ENCODE measurements around the gene BOD1L1.

DNA sequence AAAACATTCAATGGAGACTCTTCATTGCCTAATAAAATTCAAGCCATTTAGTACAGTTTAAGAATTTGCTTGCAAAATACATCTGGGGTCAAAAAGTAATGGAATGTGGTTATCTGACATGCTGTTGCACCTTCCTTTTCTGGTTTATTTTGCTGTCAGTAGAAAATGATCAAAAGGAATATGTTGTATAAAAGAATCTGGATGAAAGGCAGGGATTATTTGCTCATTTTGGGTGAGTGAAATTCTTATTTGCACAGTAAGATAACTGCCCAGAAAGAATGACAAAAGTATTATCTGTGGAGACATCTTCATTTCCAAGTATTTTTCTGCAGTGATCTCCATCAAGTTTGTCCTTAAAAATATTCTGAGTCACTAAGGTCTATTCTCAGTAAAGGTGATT lies 30.4 kb downstream of the BOD1L1 start:
- TF ChIP-seq ATF2 (tag by site-specific recombination; IDR thresholded peaks at IDR 0.05; ENCODE audit: low read depth) = no peak
- no peak for TF ChIP-seq ZBTB21 (tag by site-specific recombination; IDR thresholded peaks at IDR 0.05)
- no peak for TF ChIP-seq AEBP2 (tag by site-specific recombination; IDR thresholded peaks at IDR 0.05; ENCODE audit: borderline replicate concordance)
- TF ChIP-seq ZNF521 (tag by site-specific recombination; IDR thresholded peaks at IDR 0.05) = no peak
- TF ChIP-seq, protein P1, sequence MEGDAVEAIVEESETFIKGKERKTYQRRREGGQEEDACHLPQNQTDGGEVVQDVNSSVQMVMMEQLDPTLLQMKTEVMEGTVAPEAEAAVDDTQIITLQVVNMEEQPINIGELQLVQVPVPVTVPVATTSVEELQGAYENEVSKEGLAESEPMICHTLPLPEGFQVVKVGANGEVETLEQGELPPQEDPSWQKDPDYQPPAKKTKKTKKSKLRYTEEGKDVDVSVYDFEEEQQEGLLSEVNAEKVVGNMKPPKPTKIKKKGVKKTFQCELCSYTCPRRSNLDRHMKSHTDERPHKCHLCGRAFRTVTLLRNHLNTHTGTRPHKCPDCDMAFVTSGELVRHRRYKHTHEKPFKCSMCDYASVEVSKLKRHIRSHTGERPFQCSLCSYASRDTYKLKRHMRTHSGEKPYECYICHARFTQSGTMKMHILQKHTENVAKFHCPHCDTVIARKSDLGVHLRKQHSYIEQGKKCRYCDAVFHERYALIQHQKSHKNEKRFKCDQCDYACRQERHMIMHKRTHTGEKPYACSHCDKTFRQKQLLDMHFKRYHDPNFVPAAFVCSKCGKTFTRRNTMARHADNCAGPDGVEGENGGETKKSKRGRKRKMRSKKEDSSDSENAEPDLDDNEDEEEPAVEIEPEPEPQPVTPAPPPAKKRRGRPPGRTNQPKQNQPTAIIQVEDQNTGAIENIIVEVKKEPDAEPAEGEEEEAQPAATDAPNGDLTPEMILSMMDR (tag by site-specific recombination; IDR thresholded peaks at IDR 0.05) = no peak
- no peak for TF ChIP-seq KLF7 (tag by site-specific recombination; IDR thresholded peaks at IDR 0.05; ENCODE audit: borderline replicate concordance)
- TF ChIP-seq KLF9 (tag by site-specific recombination; IDR thresholded peaks at IDR 0.05; ENCODE audit: low read depth) = no peak
- TF ChIP-seq, protein P2, sequence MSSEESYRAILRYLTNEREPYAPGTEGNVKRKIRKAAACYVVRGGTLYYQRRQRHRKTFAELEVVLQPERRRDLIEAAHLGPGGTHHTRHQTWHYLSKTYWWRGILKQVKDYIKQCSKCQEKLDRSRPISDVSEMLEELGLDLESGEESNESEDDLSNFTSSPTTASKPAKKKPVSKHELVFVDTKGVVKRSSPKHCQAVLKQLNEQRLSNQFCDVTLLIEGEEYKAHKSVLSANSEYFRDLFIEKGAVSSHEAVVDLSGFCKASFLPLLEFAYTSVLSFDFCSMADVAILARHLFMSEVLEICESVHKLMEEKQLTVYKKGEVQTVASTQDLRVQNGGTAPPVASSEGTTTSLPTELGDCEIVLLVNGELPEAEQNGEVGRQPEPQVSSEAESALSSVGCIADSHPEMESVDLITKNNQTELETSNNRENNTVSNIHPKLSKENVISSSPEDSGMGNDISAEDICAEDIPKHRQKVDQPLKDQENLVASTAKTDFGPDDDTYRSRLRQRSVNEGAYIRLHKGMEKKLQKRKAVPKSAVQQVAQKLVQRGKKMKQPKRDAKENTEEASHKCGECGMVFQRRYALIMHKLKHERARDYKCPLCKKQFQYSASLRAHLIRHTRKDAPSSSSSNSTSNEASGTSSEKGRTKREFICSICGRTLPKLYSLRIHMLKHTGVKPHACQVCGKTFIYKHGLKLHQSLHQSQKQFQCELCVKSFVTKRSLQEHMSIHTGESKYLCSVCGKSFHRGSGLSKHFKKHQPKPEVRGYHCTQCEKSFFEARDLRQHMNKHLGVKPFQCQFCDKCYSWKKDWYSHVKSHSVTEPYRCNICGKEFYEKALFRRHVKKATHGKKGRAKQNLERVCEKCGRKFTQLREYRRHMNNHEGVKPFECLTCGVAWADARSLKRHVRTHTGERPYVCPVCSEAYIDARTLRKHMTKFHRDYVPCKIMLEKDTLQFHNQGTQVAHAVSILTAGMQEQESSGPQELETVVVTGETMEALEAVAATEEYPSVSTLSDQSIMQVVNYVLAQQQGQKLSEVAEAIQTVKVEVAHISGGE (tag by site-specific recombination; conservative IDR thresholded peaks at IDR 0.05; ENCODE audit: low read depth) = no peak
- TF ChIP-seq ZNF24 (tag by site-specific recombination; IDR thresholded peaks at IDR 0.05) = no peak
- TF ChIP-seq ZFP3 (tag by site-specific recombination; IDR thresholded peaks at IDR 0.05; ENCODE audit: low read depth) = no peak
- TF ChIP-seq, protein P3, sequence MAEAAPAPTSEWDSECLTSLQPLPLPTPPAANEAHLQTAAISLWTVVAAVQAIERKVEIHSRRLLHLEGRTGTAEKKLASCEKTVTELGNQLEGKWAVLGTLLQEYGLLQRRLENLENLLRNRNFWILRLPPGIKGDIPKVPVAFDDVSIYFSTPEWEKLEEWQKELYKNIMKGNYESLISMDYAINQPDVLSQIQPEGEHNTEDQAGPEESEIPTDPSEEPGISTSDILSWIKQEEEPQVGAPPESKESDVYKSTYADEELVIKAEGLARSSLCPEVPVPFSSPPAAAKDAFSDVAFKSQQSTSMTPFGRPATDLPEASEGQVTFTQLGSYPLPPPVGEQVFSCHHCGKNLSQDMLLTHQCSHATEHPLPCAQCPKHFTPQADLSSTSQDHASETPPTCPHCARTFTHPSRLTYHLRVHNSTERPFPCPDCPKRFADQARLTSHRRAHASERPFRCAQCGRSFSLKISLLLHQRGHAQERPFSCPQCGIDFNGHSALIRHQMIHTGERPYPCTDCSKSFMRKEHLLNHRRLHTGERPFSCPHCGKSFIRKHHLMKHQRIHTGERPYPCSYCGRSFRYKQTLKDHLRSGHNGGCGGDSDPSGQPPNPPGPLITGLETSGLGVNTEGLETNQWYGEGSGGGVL (tag by site-specific recombination; IDR thresholded peaks at IDR 0.05) = no peak
- TF ChIP-seq ZNF292 (tag by site-specific recombination; IDR thresholded peaks at IDR 0.05; ENCODE audit: borderline replicate concordance, low read depth) = no peak
